ENCODE results near the gene ZNF536. TPM values are rescaled to one million over a fixed set of nuclear protein-coding genes. Genes with fewer than 3 reads are reported as not detected.

The ZNF536 gene
- total RNA-seq, 4 donors from 2014 or later: 0.51 to 1.0 (median 0.77) TPM

DNA sequence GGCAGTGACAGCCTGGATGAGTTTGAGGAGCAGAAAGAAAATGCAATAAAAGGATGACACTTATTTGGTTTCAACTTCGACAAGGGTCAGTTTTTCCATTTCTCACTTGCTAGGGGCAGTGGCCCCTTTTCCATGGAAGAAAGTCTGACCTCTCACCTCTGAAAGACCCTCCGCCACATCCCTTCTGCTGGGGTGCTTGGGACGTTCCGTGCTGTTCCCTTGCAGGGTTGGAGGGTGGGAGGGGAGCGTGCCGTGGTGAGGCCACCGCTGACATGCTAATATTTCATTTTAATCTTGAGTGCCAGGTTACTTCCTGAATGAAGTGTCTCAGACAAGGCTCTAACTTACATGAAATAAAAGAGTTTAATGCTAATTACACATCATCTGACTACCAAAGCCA lies 5.2 kb upstream of the ZNF536 start:
- H3K4me3 ChIP-seq (ENCODE audit: low read depth, poor library complexity, severe bottlenecking): no peak overlapping the region
- intact Hi-C loops (cut with DNase I; ENCODE audit: low total_unique reads): no loop called here
- DNase-seq (ENCODE audit: low spot score in 2 of 2): peak in 1 of 2 donors; percentile 57
- TF ChIP-seq, protein P1, sequence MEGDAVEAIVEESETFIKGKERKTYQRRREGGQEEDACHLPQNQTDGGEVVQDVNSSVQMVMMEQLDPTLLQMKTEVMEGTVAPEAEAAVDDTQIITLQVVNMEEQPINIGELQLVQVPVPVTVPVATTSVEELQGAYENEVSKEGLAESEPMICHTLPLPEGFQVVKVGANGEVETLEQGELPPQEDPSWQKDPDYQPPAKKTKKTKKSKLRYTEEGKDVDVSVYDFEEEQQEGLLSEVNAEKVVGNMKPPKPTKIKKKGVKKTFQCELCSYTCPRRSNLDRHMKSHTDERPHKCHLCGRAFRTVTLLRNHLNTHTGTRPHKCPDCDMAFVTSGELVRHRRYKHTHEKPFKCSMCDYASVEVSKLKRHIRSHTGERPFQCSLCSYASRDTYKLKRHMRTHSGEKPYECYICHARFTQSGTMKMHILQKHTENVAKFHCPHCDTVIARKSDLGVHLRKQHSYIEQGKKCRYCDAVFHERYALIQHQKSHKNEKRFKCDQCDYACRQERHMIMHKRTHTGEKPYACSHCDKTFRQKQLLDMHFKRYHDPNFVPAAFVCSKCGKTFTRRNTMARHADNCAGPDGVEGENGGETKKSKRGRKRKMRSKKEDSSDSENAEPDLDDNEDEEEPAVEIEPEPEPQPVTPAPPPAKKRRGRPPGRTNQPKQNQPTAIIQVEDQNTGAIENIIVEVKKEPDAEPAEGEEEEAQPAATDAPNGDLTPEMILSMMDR (IDR thresholded peaks at IDR 0.05): no peak
- TF ChIP-seq POLR2A (IDR thresholded peaks at IDR 0.05): no peak
- 63 to 72% methylated on average over 7 of the region's 7 CpGs for WGBS, 2 donors

DNA sequence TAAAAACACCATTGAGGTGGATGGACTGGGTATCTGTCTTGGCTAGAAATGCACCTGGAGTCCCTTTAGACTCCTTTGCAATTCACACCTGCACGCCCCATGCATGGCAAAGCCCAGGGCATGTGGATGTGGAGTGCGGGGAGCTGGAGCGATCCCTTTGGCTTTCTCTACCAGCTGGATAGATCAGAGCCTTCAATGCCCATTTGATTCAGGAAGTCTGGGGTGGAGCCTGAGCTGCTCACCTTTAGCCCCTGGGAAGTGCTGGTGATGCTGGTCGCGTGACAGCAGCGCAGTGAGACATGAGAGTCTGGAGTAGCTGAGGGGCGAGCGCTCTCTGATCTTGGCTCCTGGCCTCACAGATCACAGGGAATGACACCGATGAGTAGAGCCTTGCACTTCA lies 4.8 kb upstream of the ZNF536 start:
- WGBS, 2 donors: 90 to 93% methylated on average over 9 of the region's 9 CpGs
- TF ChIP-seq, protein P1 (IDR thresholded peaks at IDR 0.05): no peak
- TF ChIP-seq POLR2A (IDR thresholded peaks at IDR 0.05): no peak
- intact Hi-C loops (cut with DNase I; ENCODE audit: low total_unique reads): no loop called here
- peak in 1 of 2 donors; percentile 66 for DNase-seq (ENCODE audit: low spot score in 2 of 2)
- no peak overlapping the region for H3K4me3 ChIP-seq (ENCODE audit: low read depth, poor library complexity, severe bottlenecking)

DNA sequence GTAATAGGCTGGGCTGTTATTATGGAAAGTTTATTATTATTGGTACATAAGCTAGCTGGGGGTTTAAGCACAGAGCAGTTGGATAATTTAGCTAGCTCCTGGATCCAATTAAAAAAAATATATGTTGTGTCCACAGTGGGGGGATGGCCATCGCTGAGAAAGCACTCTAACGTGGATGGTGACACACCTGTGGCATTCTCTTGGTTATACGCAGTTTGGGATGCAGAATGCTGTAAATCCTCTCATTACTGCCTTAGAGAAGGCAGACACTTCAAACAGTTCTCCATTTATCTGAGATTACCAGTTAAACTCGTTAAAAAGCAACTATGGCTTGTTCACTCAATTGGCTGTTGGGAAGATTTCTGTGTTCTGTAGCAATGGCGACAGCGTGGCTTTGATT lies 2.4 kb upstream of the ZNF536 start:
- intact Hi-C loops (cut with DNase I; ENCODE audit: low total_unique reads): no loop called here
- DNase-seq (ENCODE audit: low spot score in 2 of 2): no peak
- TF ChIP-seq, protein P1 (IDR thresholded peaks at IDR 0.05): no peak
- TF ChIP-seq POLR2A (IDR thresholded peaks at IDR 0.05): no peak
- WGBS, 2 donors: 59 to 67% methylated on average over 6 of the region's 6 CpGs
- no peak overlapping the region for H3K4me3 ChIP-seq (ENCODE audit: low read depth, poor library complexity, severe bottlenecking)

DNA sequence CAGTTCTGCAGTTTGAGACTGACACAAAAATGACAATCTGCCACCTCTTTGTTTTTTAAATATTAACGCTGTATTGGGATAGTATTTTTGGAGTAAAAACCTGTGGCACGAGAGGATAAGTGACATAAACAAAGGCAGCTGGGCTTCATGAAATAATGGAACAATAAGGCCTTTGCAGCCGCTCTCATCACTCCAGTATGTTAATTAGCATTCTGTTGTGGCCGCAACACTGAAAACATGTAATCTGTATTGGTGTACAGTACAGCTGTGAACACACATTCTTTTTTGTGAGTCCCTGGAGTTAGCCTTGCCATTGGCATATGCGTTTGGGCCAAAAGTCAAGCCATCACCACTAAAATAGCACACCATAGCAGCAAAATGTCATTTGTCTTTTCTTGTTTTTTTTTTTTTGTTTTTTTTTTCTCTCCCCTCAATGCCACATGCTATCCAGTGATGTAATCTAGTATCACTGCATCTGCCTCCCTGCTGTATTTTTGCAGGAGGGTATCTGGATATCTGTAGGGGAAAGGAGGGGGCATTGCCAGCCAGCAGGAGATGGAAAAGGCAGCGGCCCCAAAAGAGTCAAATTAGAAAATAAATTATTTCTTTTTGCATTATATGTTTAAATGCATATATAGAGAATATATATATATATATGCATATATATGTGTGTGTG lies 885 bp upstream of the ZNF536 start:
- intact Hi-C loops (cut with DNase I; ENCODE audit: low total_unique reads): no loop called here
- no peak overlapping the region for H3K4me3 ChIP-seq (ENCODE audit: low read depth, poor library complexity, severe bottlenecking)
- no peak for DNase-seq (ENCODE audit: low spot score in 2 of 2)

DNA sequence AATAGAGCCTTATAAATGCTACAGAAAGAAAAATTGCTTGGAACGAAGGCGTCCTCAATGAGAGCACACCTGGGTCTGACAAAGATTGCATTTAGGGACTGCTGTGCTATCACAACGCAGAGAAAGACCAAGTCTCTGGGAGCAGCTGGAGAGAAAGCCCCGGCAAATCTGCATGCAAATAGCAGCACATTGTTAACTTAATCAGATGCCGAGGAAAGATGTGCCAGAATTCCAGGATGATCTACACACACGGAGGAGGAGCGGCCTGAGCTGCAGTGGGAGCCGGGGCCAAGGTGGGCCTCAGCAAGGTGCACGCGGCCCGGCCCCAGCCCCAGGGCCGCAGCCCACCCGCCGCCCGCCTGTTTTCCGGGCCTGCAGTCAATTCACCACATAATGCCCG lies 1.4 kb downstream of the ZNF536 start:
- WGBS, 2 donors: 35 to 42% methylated on average over 17 of the region's 17 CpGs
- no peak overlapping the region for H3K4me3 ChIP-seq (ENCODE audit: low read depth, poor library complexity, severe bottlenecking)
- peak in 1 of 2 donors; percentile 29 for DNase-seq (ENCODE audit: low spot score in 2 of 2)
- no peak for TF ChIP-seq POLR2A (IDR thresholded peaks at IDR 0.05)
- TF ChIP-seq, protein P1 (IDR thresholded peaks at IDR 0.05): no peak
- intact Hi-C loops (cut with DNase I; ENCODE audit: low total_unique reads): no loop called here

More for the DNA sequence above, 885 bp upstream of the ZNF536 start:
- WGBS, 2 donors: 74 to 78% methylated on average over 6 of the region's 6 CpGs
- TF ChIP-seq, protein P1 (IDR thresholded peaks at IDR 0.05): no peak
- no peak for TF ChIP-seq POLR2A (IDR thresholded peaks at IDR 0.05)

DNA sequence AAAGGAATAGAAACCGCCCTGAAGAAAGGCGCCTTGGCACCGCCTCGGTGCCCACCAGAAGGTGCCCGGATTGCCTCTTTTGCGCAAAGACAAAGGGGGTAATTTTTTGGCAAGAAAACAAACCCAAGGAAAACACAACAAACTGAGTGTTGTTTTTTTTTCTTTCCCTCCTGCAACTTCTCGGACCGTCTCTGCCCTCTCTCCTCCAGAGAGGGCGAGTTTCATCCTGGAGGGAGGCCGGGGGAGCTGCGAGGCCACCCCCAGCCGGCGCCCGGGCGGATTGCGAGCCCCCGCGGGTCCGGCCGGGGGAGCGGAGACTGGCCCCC lies 2.3 kb downstream of the ZNF536 start:
- no peak for TF ChIP-seq POLR2A (IDR thresholded peaks at IDR 0.05)
- TF ChIP-seq, protein P1 (IDR thresholded peaks at IDR 0.05): no peak
- intact Hi-C loops (cut with DNase I; ENCODE audit: low total_unique reads): no loop called here
- peak in 1 of 2 donors; percentile 23 for DNase-seq (ENCODE audit: low spot score in 2 of 2)
- no peak overlapping the region for H3K4me3 ChIP-seq (ENCODE audit: low read depth, poor library complexity, severe bottlenecking)
- 8 to 9% methylated on average over 14 to 21 of the region's 21 CpGs for WGBS, 2 donors
